ENCODE data around the gene PPARA. TPM values are rescaled to one million over a fixed set of nuclear protein-coding genes. Genes with fewer than 3 reads are reported as not detected.

Gene PPARA
- total RNA-seq, 1 experiment from 2014 or later = 14.5 TPM

- TF ChIP-seq SRF (IDR thresholded peaks at IDR 0.05; ENCODE audit: low read depth) (no peak), CEBPB (IDR thresholded peaks at IDR 0.05; ENCODE audit: low read depth) (no peak), MAX (IDR thresholded peaks at IDR 0.05) (no peak), ZNF274 (IDR thresholded peaks at IDR 0.05; ENCODE audit: low read depth, low read length) (no peak), SP1 (IDR thresholded peaks at IDR 0.05; ENCODE audit: low read depth) (no peak), JUND (IDR thresholded peaks at IDR 0.05) (no peak), FOSL1 (IDR thresholded peaks at IDR 0.05; ENCODE audit: low read depth) (no peak), EGR1 (IDR thresholded peaks at IDR 0.05; ENCODE audit: low read depth) (no peak), EZH2 (IDR thresholded peaks at IDR 0.05) (no peak), ATF3 (IDR thresholded peaks at IDR 0.05) (no peak), SIN3A (IDR thresholded peaks at IDR 0.05; ENCODE audit: low read depth) (no peak), ELF1 (IDR thresholded peaks at IDR 0.05; ENCODE audit: borderline replicate concordance, low read depth) (no peak), CBX3 (IDR thresholded peaks at IDR 0.05; ENCODE audit: low read depth) (no peak), ZBTB33 (IDR thresholded peaks at IDR 0.05; ENCODE audit: extremely low read depth, insufficient replicate concordance, low read length) (no peak), POLR2AphosphoS5 (IDR thresholded peaks at IDR 0.05; ENCODE audit: low read depth, low read length) (no peak), TCF7L2 (IDR thresholded peaks at IDR 0.05; ENCODE audit: borderline replicate concordance, extremely low read depth, insufficient read depth, insufficient read length) (no peak)
- no peaks in the 10 kb centered on the region for H3K4me1 ChIP-seq (ENCODE audit: control insufficient read depth in 1 of 2, insufficient read depth in 2 of 2, low read length in 2 of 2)
- POLR2A ChIA-PET = no interaction called here
- DNase-seq (ENCODE audit: low read depth, low spot score) = no peak
- RAD21 ChIA-PET (ENCODE audit: low non-redundant PET in 1 of 2, low total read pairs in 2 of 2, uncharacterized antibody in 2 of 2, unreplicated experiment in 2 of 2) = no interaction called here
- H2AFZ ChIP-seq (ENCODE audit: low read depth, low read length, poor library complexity, severe bottlenecking) = no peak overlapping the region
- no peaks in the 10 kb centered on the region for H3K9me2 ChIP-seq (ENCODE audit: insufficient read depth)
- no peak overlapping the region for H3K4me2 ChIP-seq (ENCODE audit: low read length)
- peaks cover 0 to 2% of the 10 kb centered on the region in 2 experiments; a peak in 1 of 4 replicates for H3K36me3 ChIP-seq (ENCODE audit: control insufficient read depth in 1 of 2, insufficient read depth in 2 of 2, low read length in 2 of 2)
- H4K20me1 ChIP-seq (ENCODE audit: insufficient read depth) = no peaks in the 10 kb centered on the region
- intact Hi-C loops (cut with micrococcal nuclease) = loop anchor here (10.0 kb wide), 1 partner anchor 85 kb away; the partner anchor contains the start of gene PPARA
- H3K79me2 ChIP-seq (ENCODE audit: insufficient read depth, low read length) = no peaks in the 10 kb centered on the region
- H3K27me3 ChIP-seq (ENCODE audit: insufficient read depth, low read length) = no peaks in the 10 kb centered on the region
- no peak overlapping the region for H3K4me3 ChIP-seq (replicated peaks in 1 of 2; ENCODE audit: low read depth in 1 of 2, low read length in 2 of 2)
- H3K9ac ChIP-seq (ENCODE audit: low read length) = no peak overlapping the region
- no TSS peak for BruUV-seq (replicated peaks)
- no peak for ATAC-seq
- CTCF ChIA-PET = no interaction called here
- H3K9me3 ChIP-seq (ENCODE audit: control insufficient read depth in 1 of 2, insufficient read depth in 1 of 2, low read depth in 1 of 2, low read length in 2 of 2) = no peaks in the 10 kb centered on the region
- no peak overlapping the region for H3K27ac ChIP-seq (ENCODE audit: low read depth, low read length)
Observed at GRCh38 chr22:46240073-46240472, 89.7 kb downstream of the PPARA start.
